Erythroblast (primary cell): Measurements from ENCODE around the gene LRIG1.

Experiments
- DNase-seq, 2 experiments: peaks; one replicate each; lab custom pipeline; 2025; lab: John Stamatoyannopoulos, UW
- GATA1 ChIP-seq: IDR thresholded peaks from 2 replicates; pipeline ENCODE4 v1.6.1; 2011; ENCODE audit warnings: low read depth, mild to moderate bottlenecking, control low read depth, low read length, moderate library complexity
- POLR2A ChIP-seq: IDR thresholded peaks from 2 replicates; pipeline ENCODE4 v1.6.1; 2011; ENCODE audit warnings: mild to moderate bottlenecking, low read length

The LRIG1 gene

DNA sequence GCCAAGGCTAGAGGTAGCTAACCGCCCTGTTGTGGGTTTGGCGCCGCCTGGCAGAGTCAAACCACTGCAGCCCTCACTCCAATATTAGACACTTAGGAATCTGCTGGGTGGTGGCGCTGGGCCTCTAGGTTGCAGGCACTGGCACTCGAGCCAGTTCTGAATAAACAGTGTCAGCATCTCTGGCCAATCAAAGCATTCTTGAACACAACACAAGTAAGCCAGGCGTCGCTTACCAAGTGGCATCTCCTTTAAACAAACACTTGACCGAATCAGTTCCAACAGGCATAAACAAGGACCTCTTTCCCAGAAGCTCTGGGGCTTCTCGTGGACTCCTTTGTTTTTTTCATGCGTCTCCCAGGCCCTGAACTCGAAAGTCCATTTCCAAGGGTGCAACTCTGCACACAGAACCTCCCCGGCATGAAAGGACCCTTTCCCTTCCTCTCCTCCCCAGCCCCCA, 82.3 kb downstream of the LRIG1 start:
- no peak for DNase-seq
- no peak for TF ChIP-seq POLR2A
- TF ChIP-seq GATA1, result no peak

DNA sequence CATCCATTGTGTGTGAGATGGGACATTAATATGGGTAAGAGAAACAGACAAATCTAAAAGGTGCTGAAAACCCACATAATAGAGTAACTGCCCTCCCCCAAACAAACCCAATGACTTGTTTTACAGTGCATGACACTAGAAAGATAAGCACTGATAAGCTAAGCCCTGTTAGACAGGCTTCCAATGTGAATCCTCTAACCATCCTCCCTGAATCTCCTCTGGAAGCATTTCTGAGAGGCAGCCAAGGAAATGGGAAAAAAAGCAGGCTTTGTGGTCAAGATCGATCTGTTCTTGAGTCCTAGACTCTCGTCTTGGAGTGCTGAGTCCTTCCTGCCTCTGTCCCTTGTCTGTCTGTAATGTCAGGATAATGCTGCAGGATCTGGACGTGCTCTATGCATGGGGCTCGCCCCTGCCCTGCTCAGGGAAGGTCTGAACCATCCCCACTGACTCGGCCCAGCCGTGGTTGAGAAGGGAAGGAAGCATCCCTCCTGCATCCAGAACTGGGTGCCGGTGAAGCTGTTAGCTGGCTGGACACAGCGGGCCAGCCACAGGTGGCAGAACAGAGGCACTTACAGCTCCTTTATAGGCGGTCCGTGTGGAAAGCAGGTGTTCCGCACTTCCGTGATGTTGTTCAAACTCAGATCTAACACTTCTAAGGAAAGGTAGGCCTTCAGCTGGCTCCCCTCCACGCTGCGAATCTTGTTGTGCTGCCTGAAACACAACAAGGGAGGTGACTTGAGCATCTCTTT, 84.1 kb downstream of the LRIG1 start:
- TF ChIP-seq POLR2A, result no peak
- no peak for TF ChIP-seq GATA1
- DNase-seq, result no peak

DNA sequence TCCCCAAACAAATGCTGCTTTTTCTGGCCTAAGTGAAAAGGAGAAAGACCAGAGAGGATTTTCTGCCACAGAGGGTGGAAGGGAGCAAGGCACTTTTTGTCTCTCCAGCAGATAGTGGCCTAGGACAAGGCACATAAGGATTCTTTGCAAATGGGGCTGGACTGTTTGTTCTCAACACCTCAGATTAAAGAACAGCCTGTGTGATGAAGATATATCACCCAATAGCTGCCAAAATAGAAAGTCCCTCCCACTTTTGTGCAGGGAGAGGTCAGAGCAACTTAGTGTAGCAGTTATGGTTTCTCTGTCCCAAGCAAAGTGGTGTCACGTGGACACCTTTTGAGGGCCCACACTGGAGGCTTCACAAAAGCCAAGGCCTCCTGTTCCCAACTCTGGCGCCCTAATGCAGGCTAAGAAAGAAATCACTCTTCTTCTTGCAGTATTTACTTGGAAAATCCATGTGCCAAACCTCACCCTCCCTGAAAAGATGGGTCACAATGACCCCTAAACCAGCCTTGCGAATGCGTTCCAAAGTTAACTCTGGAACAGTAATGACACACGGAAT, 84.9 kb downstream of the LRIG1 start:
- peak; percentile 4 to 37 for DNase-seq
- no peak for TF ChIP-seq GATA1
- TF ChIP-seq POLR2A, result no peak

DNA sequence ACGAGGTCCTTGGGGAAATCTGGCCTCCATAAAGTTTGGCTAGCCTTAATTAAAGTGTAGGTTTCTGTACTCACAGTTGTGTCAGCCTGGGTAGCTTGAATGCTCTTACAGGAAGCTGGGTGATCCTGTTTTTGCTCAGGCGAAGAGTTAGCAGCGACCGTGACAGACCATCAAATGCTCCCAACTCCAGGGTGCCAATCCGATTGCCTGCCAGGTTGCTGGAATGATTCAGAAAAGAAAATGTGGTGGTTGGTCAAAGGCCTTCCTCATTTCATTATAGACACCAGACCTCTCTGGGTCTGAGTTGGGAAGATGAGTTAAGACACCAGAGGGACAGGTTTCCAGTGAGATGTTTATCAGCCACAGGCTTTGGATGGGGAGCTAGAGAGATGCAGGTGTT, 86.0 kb downstream of the LRIG1 start:
- no peak for DNase-seq
- TF ChIP-seq GATA1 (no peak), POLR2A (no peak)

DNA sequence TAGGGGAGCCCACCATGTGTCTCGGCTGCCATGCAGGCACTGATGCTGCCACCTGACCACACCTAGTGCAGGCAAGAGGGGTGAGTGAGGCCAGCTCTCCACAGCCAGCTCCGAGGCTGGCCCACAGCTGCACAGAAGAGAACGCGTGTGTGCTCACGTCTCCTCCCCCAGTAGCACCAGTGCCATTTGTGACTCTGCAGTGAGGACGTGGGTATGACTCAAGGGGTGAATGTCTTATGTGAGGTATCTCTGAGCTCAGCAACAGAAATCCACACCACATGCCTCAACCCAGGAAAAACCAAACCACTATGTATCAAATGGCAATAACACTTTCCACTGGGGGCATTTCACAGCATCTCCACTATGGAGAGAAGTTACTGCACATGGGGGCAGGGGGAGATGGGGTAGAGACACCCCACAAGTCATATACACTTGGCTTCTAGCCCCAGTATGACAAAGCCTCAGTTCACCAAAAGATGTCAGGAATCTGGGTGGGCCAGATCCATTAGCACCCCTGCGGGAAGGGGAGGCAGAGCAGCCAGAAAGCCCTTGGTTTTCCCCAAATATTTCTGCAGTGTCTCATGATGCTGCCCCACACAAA, 87.6 kb downstream of the LRIG1 start:
- TF ChIP-seq GATA1, result no peak
- no peak for TF ChIP-seq POLR2A
- no peak for DNase-seq

DNA sequence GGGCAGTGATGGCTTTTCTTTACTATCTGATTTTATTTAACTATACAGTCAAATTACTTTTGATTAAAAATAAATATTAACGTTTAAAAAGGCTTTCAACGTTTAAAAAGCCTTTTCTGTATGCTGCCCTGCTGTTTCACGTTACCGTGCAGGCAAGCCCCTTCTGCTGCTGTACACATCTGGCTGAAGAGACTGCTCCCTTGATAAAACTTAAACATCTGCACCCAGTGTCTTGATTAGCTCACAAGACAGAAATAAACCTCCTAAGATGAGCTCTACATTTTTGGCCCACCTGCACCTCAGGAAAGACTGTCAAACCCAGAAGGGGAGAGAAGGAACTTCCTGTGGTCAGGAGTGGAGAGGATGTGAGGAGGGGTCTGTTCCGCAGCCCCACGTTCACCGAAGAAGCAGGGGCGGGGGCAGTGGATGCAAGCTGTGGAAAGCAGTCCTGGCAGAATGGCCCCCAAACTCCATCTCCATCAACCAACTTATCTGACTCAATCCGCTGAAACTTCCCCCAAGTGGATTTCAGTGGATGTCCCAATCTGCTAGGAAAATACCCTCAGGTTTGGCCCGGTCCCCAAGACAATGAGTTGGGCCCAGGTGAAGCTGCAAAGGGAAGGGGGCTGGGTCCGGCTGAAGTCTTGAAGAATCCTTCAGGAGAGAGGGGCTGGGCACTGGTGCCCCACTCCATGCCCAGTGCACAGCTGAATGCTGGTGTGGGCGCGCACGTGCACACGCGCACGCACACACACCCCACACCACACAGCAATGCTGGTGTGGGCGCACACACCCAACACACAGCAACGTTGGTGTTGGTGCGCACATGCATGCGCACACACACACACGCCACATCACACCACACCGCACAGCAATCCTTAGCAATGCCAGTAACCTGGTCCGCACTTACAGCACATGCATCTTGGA, 88.6 kb downstream of the LRIG1 start:
- TF ChIP-seq GATA1, result no peak
- no peak for TF ChIP-seq POLR2A

DNA sequence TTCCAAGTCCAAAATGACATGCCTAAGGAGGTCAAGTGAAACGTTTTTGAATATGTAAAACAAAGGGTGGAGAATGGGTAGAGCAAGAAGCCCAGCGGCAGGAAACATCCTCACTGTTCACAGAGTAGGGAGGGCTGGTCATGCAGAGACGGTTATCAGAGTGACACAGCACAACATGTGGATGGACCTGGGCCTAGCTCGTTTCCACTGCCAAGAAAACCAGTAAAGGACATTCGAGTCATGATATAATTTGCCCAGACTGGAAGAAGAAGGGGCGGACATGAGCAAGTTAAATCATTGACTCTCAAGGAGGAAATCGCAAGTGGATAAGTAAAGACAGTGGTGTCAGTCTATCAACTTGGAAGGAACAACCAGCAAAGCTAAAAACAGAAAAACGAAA, 89.3 kb downstream of the LRIG1 start:
- TF ChIP-seq GATA1, result no peak
- TF ChIP-seq POLR2A, result no peak
- DNase-seq, result peak; percentile 65 to 72

More for the DNA sequence above, 88.6 kb downstream of the LRIG1 start:
- DNase-seq, result no peak

DNA sequence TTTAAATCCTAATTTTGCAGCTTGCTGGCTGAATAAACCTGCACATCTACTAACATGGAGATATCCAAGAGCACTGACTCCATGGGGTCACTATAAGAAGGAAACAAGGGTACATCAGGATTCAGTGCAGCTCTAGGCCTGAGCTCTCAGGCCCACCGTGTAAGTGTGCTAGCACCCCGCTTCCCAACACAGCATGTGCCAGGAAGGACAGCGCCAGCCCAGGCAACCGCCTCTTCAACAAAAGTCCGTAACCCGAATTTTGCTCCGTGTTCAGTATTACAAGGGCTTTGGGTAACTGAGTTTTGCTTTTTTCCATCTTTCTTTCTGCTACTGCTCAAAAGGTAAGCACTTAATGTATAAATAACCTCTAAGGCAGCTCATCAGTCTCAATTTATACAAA, 89.8 kb downstream of the LRIG1 start:
- no peak for DNase-seq
- TF ChIP-seq POLR2A, result no peak
- TF ChIP-seq GATA1, result no peak

DNA sequence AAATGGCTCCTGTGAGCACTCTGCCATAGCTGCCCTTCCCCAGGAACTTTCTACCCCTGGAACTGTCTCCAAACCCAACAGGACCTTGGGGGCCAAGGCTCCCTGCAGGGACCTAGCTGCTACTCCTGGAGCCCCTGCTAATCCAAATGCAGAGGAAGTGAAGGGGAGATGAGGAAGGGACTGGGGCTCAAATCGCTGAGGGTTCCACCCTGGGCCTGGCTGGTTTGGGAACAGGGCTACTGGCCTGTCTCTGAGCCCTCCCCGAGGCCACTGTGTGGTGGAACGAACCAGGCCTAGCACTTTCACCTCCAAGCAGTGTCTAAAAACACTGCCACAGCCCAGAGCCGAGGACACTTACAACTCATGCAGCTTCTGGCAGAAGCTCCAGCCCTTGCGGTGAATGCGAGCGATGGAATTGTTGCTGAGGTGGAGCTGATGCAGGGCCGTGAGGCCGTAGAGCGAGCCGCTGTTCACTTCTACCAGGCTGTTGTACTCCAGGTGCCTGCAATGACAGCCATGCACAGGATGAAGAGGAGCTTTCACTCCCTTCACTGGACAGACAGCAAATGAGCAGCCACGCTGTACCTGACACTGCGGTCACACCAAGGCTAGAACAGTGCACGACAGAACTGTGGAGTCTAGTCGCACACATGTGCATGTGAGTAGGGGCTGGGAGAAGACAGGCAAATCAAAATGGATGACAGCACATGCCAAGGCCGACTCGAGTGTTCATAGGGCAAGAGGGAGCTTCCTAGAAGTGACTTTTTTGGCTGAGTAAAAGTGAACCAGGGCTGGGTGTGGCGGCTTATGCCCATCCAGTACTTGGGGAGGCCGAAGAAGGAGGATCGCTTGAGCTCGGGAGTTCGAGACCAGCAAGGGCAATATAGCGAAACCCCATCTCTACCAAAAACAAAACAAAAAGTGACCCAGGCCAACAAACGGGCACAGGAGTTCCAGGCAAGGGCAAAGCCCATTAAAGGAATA, 90.8 kb downstream of the LRIG1 start:
- DNase-seq, result no peak
- no peak for TF ChIP-seq GATA1
- no peak for TF ChIP-seq POLR2A

DNA sequence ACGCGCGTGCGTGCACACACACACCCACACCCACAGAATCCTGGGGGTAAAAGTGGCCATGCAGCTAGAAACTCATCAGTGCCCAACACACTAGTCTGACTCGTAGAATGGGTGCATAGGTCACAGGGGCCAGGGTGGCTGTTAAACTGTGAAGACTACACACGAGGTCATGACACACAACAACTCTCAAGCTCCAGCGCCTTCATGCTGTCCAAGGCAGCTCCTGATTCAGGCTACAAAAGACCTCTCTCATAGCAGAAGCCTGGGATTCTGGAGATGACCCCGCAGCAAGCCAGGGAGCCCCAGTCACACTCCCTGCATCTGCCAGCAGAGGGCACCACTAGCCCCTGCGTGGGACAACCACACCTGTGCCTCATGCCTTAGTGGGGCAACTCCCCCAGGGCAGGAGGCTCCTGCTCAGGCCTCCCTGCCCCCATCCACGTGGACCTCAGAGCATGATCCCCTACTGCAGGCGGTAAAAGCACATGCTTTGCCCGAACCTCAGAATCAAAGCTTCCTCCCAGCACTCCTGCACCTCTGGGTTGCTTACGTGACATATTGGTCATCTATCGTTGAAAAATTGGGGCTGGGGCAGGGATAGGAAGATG, 93.1 kb downstream of the LRIG1 start:
- DNase-seq, result peak; percentile 35 to 67
- no peak for TF ChIP-seq POLR2A
- no peak for TF ChIP-seq GATA1

DNA sequence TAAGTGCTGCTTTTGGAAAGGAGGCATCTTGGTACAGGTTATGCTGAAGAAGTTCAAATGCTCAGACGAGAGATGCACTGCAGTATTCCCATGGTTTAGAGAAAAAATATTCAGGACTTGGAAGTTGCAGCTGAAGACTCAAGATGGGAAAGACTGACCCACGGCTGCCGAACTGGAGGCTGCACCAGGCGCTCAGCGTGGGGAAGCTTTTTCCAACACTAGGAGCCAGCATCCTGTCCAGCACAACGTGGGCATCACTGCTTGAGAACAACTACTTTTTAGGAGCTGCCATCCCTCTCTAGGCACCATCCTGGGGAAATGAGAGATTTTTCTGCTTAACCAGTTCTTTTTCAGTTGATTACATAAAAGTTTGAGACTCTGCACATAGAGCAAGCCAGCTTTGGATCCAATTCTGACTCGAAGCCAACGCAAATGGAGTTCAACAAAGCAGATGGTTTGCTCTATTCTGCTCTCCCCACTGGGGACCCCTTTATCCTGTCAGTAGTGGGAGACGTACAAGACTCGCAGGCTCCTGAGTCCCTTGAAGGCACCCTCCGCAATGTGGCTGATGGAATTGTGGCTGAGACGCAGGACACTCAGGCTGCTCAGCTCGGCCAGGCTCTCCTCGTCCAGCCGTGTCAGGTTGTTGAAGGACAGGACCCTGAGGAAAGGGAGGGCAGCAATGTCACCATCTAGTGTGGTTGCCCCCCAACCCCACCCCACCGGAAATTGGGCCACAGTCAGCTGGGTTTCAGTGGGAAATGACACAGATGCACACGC, 93.8 kb downstream of the LRIG1 start:
- no peak for DNase-seq
- TF ChIP-seq GATA1 (no peak), POLR2A (no peak)
